Measurements from ENCODE around the gene CHMP5. TPM values are rescaled to one million over a fixed set of nuclear protein-coding genes. Genes with fewer than 3 reads are reported as not detected.

Gene CHMP5
- total RNA-seq, 4 donors from 2014 or later = 55.1 to 78.2 (median 60.3) TPM

DNA sequence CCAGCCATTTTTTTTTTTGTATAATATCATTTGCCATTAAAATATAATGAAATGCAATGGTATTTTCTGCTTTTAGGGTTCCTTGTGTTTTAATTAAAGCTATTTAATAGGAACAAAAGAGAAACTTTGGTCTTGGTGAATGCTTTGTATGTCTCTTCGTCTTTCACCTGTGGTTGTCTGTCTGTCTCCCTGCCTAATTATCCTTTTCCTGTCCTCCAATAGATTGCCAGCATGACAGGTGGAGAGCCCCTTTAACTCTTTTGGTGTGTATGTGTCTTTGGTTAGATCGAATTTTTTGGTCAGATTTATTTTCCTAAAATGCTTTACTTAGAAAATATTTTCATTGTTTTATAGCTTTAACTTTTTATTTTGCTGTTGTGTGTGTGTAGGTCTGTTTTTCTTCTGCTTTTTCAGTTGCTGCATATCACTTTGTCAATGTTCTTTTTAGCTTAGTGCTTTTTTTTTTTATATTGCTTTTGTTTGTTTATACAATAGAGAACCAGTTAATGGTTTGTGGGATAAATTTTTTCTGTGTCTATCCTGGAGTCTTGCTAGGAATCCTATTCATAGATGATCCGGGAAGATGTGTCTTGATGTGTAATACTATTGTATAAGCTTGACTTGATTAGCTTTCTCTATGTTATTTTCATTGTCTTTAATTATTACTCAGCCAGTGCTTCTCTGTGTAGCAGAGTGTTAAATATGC is 8.6 kb downstream of the CHMP5 start:
- H3K4me3 ChIP-seq (replicated peaks in 1 of 3) = no peak overlapping the region
- TF ChIP-seq, protein P1, sequence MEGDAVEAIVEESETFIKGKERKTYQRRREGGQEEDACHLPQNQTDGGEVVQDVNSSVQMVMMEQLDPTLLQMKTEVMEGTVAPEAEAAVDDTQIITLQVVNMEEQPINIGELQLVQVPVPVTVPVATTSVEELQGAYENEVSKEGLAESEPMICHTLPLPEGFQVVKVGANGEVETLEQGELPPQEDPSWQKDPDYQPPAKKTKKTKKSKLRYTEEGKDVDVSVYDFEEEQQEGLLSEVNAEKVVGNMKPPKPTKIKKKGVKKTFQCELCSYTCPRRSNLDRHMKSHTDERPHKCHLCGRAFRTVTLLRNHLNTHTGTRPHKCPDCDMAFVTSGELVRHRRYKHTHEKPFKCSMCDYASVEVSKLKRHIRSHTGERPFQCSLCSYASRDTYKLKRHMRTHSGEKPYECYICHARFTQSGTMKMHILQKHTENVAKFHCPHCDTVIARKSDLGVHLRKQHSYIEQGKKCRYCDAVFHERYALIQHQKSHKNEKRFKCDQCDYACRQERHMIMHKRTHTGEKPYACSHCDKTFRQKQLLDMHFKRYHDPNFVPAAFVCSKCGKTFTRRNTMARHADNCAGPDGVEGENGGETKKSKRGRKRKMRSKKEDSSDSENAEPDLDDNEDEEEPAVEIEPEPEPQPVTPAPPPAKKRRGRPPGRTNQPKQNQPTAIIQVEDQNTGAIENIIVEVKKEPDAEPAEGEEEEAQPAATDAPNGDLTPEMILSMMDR (IDR thresholded peaks at IDR 0.05) = no peak
- no peak for TF ChIP-seq POLR2A (IDR thresholded peaks at IDR 0.05)
- H3K27ac ChIP-seq = no peak overlapping the region
- intact Hi-C loops (cut with DNase I) = no loop called here
- no peak for DNase-seq
- 85 to 90% methylated on average over 3 of the region's 3 CpGs for WGBS, 2 donors
- H3K9me3 ChIP-seq = no peaks in the 10 kb centered on the region
- no peaks in the 10 kb centered on the region for H3K4me1 ChIP-seq
- no peaks in the 10 kb centered on the region for H3K27me3 ChIP-seq
- H3K36me3 ChIP-seq = peaks cover 65 to 68% of the 10 kb centered on the region in 2 donors

DNA sequence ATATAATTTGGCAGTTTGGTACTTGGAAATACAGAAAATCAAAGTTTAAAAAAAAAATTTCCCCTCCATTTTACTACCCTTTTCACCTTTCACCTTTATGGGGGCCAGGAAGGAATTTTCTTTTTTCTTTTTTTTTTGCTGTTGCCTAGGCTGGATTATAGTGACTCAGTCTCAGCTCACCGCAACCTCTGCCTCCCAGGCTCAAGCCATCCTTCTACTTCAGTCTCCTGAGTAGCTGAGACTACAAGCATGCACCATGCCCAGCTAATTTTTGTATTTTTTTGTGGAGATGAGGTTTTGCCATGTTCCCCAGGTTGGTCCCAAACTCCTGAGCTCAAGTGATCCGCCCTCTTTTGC is 9.1 kb downstream of the CHMP5 start:
- Histone ChIP-seq H3K27ac (no peak overlapping the region), H3K27me3 (no peaks in the 10 kb centered on the region), H3K36me3 (peaks cover 69 to 70% of the 10 kb centered on the region in 2 donors), H3K9me3 (no peaks in the 10 kb centered on the region), H3K4me3 (replicated peaks in 1 of 3) (no peak overlapping the region), H3K4me1 (no peaks in the 10 kb centered on the region)
- DNase-seq = no peak
- 96 to 98% methylated on average over 2 of the region's 2 CpGs for WGBS, 2 donors
- intact Hi-C loops (cut with DNase I) = no loop called here
- no peak for TF ChIP-seq POLR2A (IDR thresholded peaks at IDR 0.05)
- TF ChIP-seq, protein P1 (IDR thresholded peaks at IDR 0.05) = no peak

DNA sequence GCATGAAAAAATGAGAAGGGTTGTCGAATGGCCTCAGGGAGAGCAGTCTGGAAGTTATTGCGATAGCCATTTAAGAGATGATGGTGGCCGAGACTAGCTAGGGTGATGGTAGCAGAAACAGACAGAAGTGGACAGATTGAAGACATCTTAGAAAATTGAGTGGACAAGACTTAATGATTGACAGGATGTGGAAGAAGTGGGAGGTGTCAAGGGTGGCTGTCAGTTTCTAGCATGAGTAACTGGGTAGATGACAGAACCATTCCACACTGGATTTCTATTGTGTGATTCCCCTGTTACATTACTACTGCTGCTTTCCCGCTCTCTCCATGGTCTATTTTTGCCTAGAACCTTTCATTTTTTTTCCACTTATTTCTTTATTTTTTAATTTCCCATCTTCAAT is 12.6 kb downstream of the CHMP5 start:
- Histone ChIP-seq H3K36me3 (peaks cover 73 to 82% of the 10 kb centered on the region in 2 donors), H3K27me3 (no peaks in the 10 kb centered on the region), H3K4me1 (no peaks in the 10 kb centered on the region), H3K9me3 (no peaks in the 10 kb centered on the region), H3K4me3 (replicated peaks in 1 of 3) (no peak overlapping the region), H3K27ac (no peak overlapping the region)
- TF ChIP-seq, protein P1 (IDR thresholded peaks at IDR 0.05) = no peak
- TF ChIP-seq POLR2A (IDR thresholded peaks at IDR 0.05) = no peak
- intact Hi-C loops (cut with DNase I) = no loop called here
- DNase-seq = no peak
- WGBS, 2 donors = 96 to 98% methylated on average over 4 of the region's 4 CpGs

DNA sequence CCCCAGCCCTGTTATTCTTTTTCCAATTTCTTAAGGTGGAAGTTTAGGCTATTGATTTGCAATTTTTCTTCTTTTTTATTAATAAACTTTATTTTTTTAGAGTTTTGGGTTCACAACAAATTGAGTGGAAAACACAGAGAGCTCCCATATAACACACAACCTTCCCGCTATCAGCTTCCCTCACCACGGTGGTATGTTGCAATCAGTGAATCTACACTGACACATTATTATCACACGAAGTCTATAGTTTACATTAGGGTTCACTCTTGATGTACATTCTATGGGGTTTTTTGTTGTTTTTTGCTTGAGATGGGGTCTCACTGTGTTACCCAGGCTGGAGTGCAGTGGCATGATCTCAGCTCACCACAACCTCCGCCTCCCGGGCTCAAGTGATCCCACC is 20.7 kb downstream of the CHMP5 start:
- no peak for DNase-seq
- Histone ChIP-seq H3K4me1 (peaks cover 6 to 8% of the 10 kb centered on the region in 2 donors), H3K27ac (no peak overlapping the region), H3K27me3 (no peaks in the 10 kb centered on the region), H3K9me3 (no peaks in the 10 kb centered on the region), H3K4me3 (replicated peaks in 1 of 3) (no peak overlapping the region), H3K36me3 (peaks cover 17 to 20% of the 10 kb centered on the region in 2 donors)
- intact Hi-C loops (cut with DNase I) = loop anchor here (10.0 kb wide), 1 partner anchor 179 kb away; no protein-coding TSS in a partner anchor
- no peak for TF ChIP-seq POLR2A (IDR thresholded peaks at IDR 0.05)
- TF ChIP-seq, protein P1 (IDR thresholded peaks at IDR 0.05) = no peak
- WGBS, 2 donors = 89 to 91% methylated on average over 5 of the region's 5 CpGs

DNA sequence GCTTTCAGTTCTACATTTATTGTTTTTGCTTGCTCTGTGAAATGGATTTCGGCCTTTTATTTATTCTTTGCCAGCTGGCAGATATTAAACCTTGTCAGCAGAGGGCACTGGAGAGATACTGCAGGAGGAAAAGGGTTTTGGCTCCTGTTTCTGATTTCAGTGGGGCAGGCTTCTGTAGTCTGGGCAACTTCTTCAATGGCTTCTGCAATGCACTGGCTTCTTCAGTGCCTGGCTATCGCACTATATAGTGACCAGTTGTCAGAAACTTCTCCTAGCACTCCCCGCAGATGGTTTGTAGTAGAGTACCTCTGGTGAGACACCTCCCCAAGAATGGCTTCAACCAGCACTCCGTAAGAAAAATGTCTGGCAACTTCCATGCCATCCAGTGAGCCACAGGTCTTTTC is 22.2 kb downstream of the CHMP5 start:
- H3K4me3 ChIP-seq (replicated peaks in 1 of 3) = no peak overlapping the region
- H3K36me3 ChIP-seq = peaks cover 6 to 10% of the 10 kb centered on the region in 2 donors
- TF ChIP-seq, protein P1 (IDR thresholded peaks at IDR 0.05) = peak; percentile 40 to 81 (median 78)
- TF ChIP-seq POLR2A (IDR thresholded peaks at IDR 0.05) = no peak
- WGBS, 2 donors = 57 to 60% methylated on average over 4 of the region's 4 CpGs
- intact Hi-C loops (cut with DNase I) = loop anchor here (10.0 kb wide), 1 partner anchor 178 kb away; no protein-coding TSS in a partner anchor
- peaks cover 16 to 18% of the 10 kb centered on the region in 2 donors for H3K4me1 ChIP-seq
- H3K9me3 ChIP-seq = no peaks in the 10 kb centered on the region
- no peaks in the 10 kb centered on the region for H3K27me3 ChIP-seq
- H3K27ac ChIP-seq = peak overlapping the region; percentile 9 to 43 (median 14)
- DNase-seq = peak; percentile 44 to 58

All from thyroid gland (tissue), 4 donors.